HUES64 (cell line): Measurements from ENCODE around the gene CNNM1.

ENCODE experiments used
- H3K27ac ChIP-seq: 2 replicates; pipeline ENCODE4 v1.7.0; 2013; ENCODE audit warnings: low read depth, low read length, inconsistent platforms
- H3K27me3 ChIP-seq: 2 replicates; pipeline ENCODE4 v1.6.1; 2013; ENCODE audit warnings: mild to moderate bottlenecking, low read length; ENCODE audit not compliant: insufficient read depth
- H3K36me3 ChIP-seq: 2 replicates; pipeline ENCODE4 v1.6.1; 2013; ENCODE audit warnings: mild to moderate bottlenecking, low read length; ENCODE audit not compliant: insufficient read depth
- H3K4me1 ChIP-seq: 2 replicates; pipeline ENCODE4 v1.6.1; 2013; ENCODE audit warnings: mild to moderate bottlenecking, low read length, moderate library complexity; ENCODE audit not compliant: insufficient read depth
- H3K4me3 ChIP-seq: 2 replicates; pipeline ENCODE4 v1.5.1; 2013; ENCODE audit warnings: mild to moderate bottlenecking, low read length, moderate library complexity
- H3K9ac ChIP-seq: 2 replicates; pipeline ENCODE4 v1.6.1; 2013; ENCODE audit warnings: mild to moderate bottlenecking, low read depth, low read length
- H3K9me3 ChIP-seq: 2 replicates; pipeline ENCODE4 v1.6.1; 2013; ENCODE audit warnings: low read depth, low read length; ENCODE audit not compliant: insufficient read depth
- WGBS: fragments of 150-250, 120-280 bp; methylation state at CpG from one replicate; pipeline ENCODE4 v1.1.7; 2013; ENCODE audit warnings: missing lambda C conversion rate; 5-methylcytosine and 5-hydroxymethylcytosine counted together

The CNNM1 gene

GRCh38 chr10:99394256-99394655 is 65.1 kb downstream of the CNNM1 start:
- H3K4me1 ChIP-seq = peaks cover 37% of the 10 kb centered on the region
- peaks cover 29% of the 10 kb centered on the region for H3K36me3 ChIP-seq

GRCh38 chr10:99394761-99395386 is 65.7 kb downstream of the CNNM1 start:
- 0 out of 2 replicates have a peak, but pooled peaks cover 2% of the 10 kb centered on the region for H3K27me3 ChIP-seq
- H3K27ac ChIP-seq = no peak overlapping the region
- peaks cover 35% of the 10 kb centered on the region for H3K36me3 ChIP-seq
- H3K9me3 ChIP-seq = no peaks in the 10 kb centered on the region
- H3K4me1 ChIP-seq = peaks cover 37% of the 10 kb centered on the region
- no peak overlapping the region for H3K4me3 ChIP-seq
- H3K9ac ChIP-seq = no peak overlapping the region
- 87% methylated on average over 7 of the region's 7 CpGs for WGBS

More at GRCh38 chr10:99394256-99394655, 65.1 kb downstream of the CNNM1 start:
- no peak overlapping the region for H3K9ac ChIP-seq
- H3K9me3 ChIP-seq = no peaks in the 10 kb centered on the region
- H3K27ac ChIP-seq = no peak overlapping the region
- 0 out of 2 replicates have a peak, but pooled peaks cover 2% of the 10 kb centered on the region for H3K27me3 ChIP-seq
- no peak overlapping the region for H3K4me3 ChIP-seq
- WGBS = 88% methylated on average over 8 of the region's 8 CpGs

GRCh38 chr10:99395750-99396445 is 66.7 kb downstream of the CNNM1 start:
- H3K4me1 ChIP-seq = peaks cover 37% of the 10 kb centered on the region
- H3K27me3 ChIP-seq = no peaks in the 10 kb centered on the region
- H3K27ac ChIP-seq = no peak overlapping the region
- peaks cover 42% of the 10 kb centered on the region for H3K36me3 ChIP-seq
- no peak overlapping the region for H3K4me3 ChIP-seq
- H3K9me3 ChIP-seq = no peaks in the 10 kb centered on the region
- H3K9ac ChIP-seq = no peak overlapping the region
- WGBS = 47% methylated on average over 2 of the region's 2 CpGs

- Histone ChIP-seq H3K4me3 (no peak overlapping the region), H3K9me3 (no peaks in the 10 kb centered on the region), H3K27me3 (no peaks in the 10 kb centered on the region), H3K36me3 (peaks cover 47% of the 10 kb centered on the region), H3K27ac (no peak overlapping the region), H3K4me1 (peaks cover 37% of the 10 kb centered on the region), H3K9ac (no peak overlapping the region)
- 91% methylated on average over 3 of the region's 3 CpGs for WGBS
Observed at GRCh38 chr10:99396471-99396870, 67.3 kb downstream of the CNNM1 start.

DNA sequence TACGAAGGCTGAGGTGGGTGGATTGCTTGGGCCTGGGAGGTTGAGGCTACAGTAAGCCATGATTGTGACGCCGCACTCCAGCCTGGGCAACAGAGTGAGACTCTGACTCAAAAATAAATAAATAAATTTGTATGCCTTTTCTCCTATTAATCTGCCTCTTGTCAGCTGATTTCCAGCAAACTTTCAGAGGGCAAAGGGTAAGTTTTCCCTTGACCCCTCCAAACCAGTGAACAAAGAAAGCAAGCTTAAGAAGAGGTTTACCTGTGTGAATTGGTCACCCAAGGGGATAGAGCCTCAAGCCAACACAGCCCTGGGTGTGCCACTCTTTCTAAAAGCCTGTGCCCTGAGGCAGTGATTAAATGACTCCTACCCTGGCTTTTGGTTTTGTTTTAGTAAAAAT is 70.5 kb downstream of the CNNM1 start:
- no peak overlapping the region for H3K9ac ChIP-seq
- H3K4me3 ChIP-seq = no peak overlapping the region
- WGBS = 100% methylated on average over 2 of the region's 3 CpGs
- peaks cover 76% of the 10 kb centered on the region for H3K36me3 ChIP-seq
- H3K9me3 ChIP-seq = no peaks in the 10 kb centered on the region
- no peaks in the 10 kb centered on the region for H3K27me3 ChIP-seq
- no peak overlapping the region for H3K27ac ChIP-seq
- peaks cover 20% of the 10 kb centered on the region for H3K4me1 ChIP-seq

- no peaks in the 10 kb centered on the region for H3K27me3 ChIP-seq
- no peaks in the 10 kb centered on the region for H3K4me1 ChIP-seq
- H3K4me3 ChIP-seq = no peak overlapping the region
- WGBS = 94% methylated on average over 9 of the region's 9 CpGs
- H3K36me3 ChIP-seq = peaks cover 77% of the 10 kb centered on the region
- no peak overlapping the region for H3K27ac ChIP-seq
- H3K9me3 ChIP-seq = no peaks in the 10 kb centered on the region
- H3K9ac ChIP-seq = no peak overlapping the region
Observed at GRCh38 chr10:99403674-99404073, 74.5 kb downstream of the CNNM1 start.

- no peak overlapping the region for H3K9ac ChIP-seq
Observed at GRCh38 chr10:99406149-99406548, 77.0 kb downstream of the CNNM1 start.

GRCh38 chr10:99410146-99410545 is 81.0 kb downstream of the CNNM1 start:
- H3K4me1 ChIP-seq = no peaks in the 10 kb centered on the region
- H3K9ac ChIP-seq = no peak overlapping the region
- no peaks in the 10 kb centered on the region for H3K27me3 ChIP-seq
- no peaks in the 10 kb centered on the region for H3K9me3 ChIP-seq
- WGBS = 98% methylated on average over 1 of the region's 1 CpG
- H3K27ac ChIP-seq = no peak overlapping the region
- peaks cover 20% of the 10 kb centered on the region for H3K36me3 ChIP-seq
- H3K4me3 ChIP-seq = no peak overlapping the region

More at GRCh38 chr10:99406149-99406548, 77.0 kb downstream of the CNNM1 start:
- Histone ChIP-seq H3K4me3 (no peak overlapping the region), H3K4me1 (no peaks in the 10 kb centered on the region), H3K9me3 (no peaks in the 10 kb centered on the region), H3K27me3 (no peaks in the 10 kb centered on the region), H3K27ac (no peak overlapping the region), H3K36me3 (peaks cover 55% of the 10 kb centered on the region)
- WGBS = 96% methylated on average over 3 of the region's 3 CpGs

GRCh38 chr10:99410876-99411275 is 81.7 kb downstream of the CNNM1 start:
- H3K9me3 ChIP-seq = no peaks in the 10 kb centered on the region
- 93% methylated on average over 4 of the region's 4 CpGs for WGBS
- no peak overlapping the region for H3K27ac ChIP-seq
- H3K4me1 ChIP-seq = no peaks in the 10 kb centered on the region
- H3K27me3 ChIP-seq = no peaks in the 10 kb centered on the region
- H3K9ac ChIP-seq = no peak overlapping the region
- no peak overlapping the region for H3K4me3 ChIP-seq
- peaks cover 12% of the 10 kb centered on the region for H3K36me3 ChIP-seq

DNA sequence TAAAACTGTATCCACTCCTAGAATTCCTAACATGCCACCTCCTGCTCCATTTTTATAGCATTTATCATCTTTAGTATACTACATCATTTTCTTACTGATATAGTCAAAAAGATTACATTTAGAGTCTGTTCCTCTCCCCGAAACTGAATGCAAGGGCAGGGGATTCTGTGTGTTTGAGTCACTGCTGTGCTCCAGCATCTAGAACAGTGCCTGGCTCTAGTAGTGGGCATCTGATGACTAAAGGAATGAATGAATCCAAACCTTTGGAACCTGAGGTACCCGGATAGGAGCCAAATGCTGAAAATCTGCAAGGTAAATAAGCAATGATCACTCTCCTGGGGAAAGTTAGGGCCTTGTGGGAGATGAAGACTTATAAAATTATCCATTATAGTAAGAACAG is 82.4 kb downstream of the CNNM1 start:
- peaks cover 6% of the 10 kb centered on the region for H3K36me3 ChIP-seq
- no peak overlapping the region for H3K9ac ChIP-seq
- H3K4me3 ChIP-seq = no peak overlapping the region
- no peaks in the 10 kb centered on the region for H3K9me3 ChIP-seq
- 93% methylated on average over 2 of the region's 2 CpGs for WGBS
- H3K27ac ChIP-seq = no peak overlapping the region
- H3K27me3 ChIP-seq = no peaks in the 10 kb centered on the region
- H3K4me1 ChIP-seq = no peaks in the 10 kb centered on the region

DNA sequence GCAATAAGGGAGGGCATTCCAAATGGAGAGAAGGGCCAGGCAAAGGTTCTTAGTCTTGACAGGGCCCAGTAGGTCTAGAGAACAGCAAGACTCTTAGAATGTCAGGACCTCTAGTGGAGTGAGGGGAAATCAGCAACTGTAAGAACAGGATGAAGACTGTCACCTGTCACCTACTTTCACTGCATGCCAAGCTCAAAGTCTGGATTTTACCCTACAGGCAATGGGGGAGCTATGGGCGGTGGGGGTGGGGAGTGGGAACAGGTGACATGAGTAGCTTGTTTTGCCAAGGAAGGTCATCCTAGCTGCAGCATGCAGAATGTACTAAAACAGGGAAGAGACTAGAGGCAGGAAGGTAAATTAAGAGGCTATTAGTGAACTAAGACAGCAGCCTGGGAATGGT is 82.9 kb downstream of the CNNM1 start:
- no peak overlapping the region for H3K9ac ChIP-seq
- H3K27me3 ChIP-seq = no peaks in the 10 kb centered on the region
- 93% methylated on average over 1 of the region's 1 CpG for WGBS
- no peaks in the 10 kb centered on the region for H3K9me3 ChIP-seq
- no peak overlapping the region for H3K4me3 ChIP-seq
- 0 out of 2 replicates have a peak, but pooled peaks cover under 1% of the 10 kb centered on the region for H3K36me3 ChIP-seq
- H3K27ac ChIP-seq = no peak overlapping the region
- no peaks in the 10 kb centered on the region for H3K4me1 ChIP-seq
